CD4-positive, alpha-beta T cell treated with Interleukin-6 for 4 hours (primary cell): ENCODE results near the gene TM9SF2.

Experiments used
- DNase-seq: peaks from one replicate; pipeline ENCODE4 v3.0.0-alpha.2; 2020; ENCODE audit warnings: mixed read lengths

Gene TM9SF2

DNA sequence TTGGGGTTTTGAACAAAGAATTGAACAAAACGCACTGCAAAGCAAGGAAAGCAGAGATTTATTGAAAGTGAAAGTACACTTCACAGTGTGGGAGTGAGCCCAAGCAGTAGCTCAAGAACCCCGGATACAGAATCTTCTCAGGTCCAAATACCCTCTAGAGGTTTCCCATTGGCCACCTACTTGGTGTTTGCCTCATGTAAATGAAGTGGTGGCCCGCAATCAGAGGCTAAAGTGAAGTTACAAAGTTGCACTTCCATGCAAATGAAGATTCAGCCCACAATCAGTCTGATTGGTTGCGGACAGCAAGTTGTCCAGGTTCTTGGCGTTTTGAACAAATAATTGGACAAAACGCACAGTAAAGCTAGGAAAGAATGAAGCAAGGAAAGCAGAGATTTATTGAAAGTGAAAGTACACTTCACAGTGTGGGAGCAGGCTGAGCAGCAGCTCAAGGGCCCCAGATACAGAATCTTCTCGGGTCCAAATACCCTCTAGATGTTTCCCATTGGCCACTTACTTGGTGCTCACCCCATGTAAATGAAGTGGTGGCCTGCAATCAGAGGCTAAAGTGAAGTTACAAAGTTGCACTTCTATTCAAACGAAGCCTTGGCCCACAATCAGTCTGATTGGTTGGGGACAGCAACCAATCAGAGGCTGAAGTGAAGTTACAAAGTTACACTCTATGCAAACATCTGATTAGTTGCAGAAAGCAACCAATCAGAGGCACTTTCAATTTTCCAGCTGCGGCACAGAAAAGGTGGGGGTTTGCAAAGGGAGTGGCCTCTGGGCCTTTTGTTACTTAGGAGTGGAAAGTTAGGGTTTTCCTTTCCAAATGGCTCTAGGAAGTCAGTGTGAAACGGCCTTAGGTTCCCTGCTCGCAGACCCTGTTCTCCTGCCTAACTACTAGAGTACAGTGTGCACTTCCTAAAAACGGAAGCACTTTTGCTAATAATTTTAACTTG lies 4.8 kb upstream of the TM9SF2 start:
- peak; percentile 70 for DNase-seq

GRCh38 chr13:99498171-99499161 lies 2.8 kb upstream of the TM9SF2 start:
- peak; percentile 98 for DNase-seq

GRCh38 chr13:99500839-99501183 lies 461 bp upstream of the TM9SF2 start:
- no peak for DNase-seq

- DNase-seq: peak; percentile 35
These were observed 603 bp downstream of the TM9SF2 start for GRCh38 chr13:99501848-99502301.

- DNase-seq: no peak
These were observed 4.6 kb downstream of the TM9SF2 start for GRCh38 chr13:99505814-99506269.

GRCh38 chr13:99506634-99507033 lies 5.4 kb downstream of the TM9SF2 start:
- no peak for DNase-seq

DNA sequence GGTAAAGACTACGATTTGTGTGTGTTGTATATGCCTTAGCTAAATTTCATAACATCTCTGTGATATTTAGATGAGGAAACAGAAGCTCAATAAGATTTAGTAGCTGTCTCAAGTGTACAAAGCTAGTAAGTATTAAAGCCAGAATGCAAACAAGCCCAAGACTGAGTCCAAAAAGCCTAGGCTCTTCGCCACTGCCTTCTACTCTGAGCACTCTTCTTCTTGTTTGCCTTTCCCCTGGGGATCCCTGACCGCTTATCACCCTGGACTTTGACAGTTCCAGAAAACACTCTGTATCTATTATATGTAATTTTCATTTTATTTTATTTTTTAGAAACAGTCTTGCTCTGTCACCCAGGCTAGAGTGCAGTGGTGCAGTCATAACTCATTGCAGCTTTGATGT lies 5.8 kb downstream of the TM9SF2 start:
- DNase-seq: no peak

DNA sequence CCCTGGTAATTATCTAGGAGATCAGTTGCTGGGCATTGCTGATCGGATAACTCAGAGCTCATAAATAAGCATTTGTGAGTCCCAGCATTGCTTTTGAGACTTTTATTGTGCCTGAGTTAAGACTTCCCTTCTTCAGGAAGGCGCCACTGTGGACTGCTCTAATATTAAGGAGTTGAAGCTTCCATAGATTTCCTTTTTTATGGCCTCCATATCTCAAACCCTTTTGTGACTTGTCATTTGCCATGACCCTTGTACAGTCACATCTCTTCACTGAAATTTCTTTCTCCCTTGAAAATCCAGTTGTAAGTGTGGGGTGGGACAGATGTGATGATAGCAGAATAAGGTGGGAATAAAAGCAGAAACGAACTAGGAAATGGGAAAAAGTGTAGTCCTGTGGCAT lies 6.3 kb downstream of the TM9SF2 start:
- DNase-seq: no peak

DNA sequence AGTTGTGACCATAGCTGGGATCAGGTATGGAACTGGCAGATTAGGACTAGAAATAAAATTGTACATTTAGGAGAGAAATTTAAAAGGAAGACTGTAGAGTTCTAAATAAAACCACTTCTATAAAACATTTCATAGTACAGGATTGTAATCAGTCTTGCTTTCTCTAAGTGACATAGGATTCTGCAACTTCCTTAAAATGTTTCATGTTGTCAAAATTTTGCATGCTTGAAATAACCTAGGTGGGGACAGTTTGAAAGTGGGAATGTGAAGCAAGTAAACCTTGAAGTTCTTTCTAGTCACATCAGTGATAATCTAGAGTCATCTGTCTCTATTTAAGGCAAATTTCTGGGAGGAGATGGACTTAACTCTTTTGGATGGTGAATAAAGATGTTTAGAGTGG lies 6.7 kb downstream of the TM9SF2 start:
- no peak for DNase-seq

- DNase-seq: no peak
These were observed 8.2 kb downstream of the TM9SF2 start for GRCh38 chr13:99509479-99509878.

DNA sequence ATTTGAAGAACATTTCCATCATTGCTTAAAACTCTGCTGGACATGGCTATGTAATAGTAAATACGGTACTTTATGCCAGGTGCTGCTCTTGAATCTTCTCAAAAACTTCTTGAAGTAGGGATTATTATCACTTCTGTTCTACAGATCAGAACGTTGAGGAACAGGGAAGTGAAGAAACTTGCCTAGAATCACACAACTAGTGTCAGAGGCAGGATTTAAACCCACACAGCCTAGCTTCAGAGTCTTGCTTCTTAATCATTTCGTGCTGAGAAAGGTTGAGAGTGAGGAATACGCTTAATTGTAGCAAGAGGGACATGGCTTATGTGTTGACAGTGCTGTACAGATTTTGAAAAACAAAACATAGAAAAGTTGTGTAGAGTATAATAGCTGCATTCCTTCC lies 13.5 kb downstream of the TM9SF2 start:
- DNase-seq: no peak

GRCh38 chr13:99516153-99516929 lies 15.1 kb downstream of the TM9SF2 start:
- no peak for DNase-seq

GRCh38 chr13:99517577-99517976 lies 16.3 kb downstream of the TM9SF2 start:
- DNase-seq: no peak

- DNase-seq: no peak
These were observed 16.7 kb downstream of the TM9SF2 start for GRCh38 chr13:99517984-99518383.

- no peak for DNase-seq
These were observed 21.0 kb downstream of the TM9SF2 start for GRCh38 chr13:99522298-99522697.

- DNase-seq: no peak
These were observed 22.6 kb downstream of the TM9SF2 start for GRCh38 chr13:99523838-99524237.

- DNase-seq: no peak
These were observed 24.7 kb downstream of the TM9SF2 start for GRCh38 chr13:99525967-99526366.

DNA sequence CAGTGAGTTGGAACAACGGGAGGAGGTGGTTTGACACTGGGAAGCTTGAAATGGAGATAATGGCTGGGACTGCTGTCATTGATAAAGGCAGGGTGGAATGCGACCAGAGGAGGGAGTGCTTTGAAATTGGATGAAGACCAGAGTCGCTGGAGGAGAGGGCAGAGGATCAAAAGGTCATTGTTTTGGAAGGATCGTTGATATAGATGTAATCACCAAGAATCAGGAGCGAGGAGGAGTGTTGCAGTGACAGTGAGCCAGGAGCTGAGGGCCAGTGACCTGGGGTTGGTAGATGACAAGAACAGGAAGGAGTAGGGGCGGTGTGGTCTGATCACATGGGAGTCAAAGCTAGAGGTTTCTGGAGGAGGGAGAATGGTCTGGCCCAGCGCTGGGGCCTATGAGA lies 25.3 kb downstream of the TM9SF2 start:
- DNase-seq: peak; percentile 13

DNA sequence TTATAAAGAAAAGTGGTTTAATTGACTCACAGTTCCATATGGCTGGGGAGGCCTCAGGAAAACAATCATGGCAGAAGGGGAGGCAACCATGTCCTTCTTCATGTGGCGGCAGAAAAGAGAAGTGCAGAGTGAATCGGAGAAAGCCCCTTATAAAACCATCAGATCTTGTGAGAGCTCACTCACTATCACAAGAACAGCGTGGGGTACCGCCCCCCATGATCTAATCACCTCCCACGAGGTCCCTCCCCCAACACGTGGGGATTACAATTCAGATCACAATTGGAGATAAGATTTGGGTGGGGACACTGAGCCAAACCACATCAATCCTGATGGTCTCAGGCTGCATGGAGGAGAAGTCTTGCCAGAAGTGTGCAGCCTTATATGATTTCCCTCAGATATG lies 26.0 kb downstream of the TM9SF2 start:
- DNase-seq: peak; percentile 29

DNA sequence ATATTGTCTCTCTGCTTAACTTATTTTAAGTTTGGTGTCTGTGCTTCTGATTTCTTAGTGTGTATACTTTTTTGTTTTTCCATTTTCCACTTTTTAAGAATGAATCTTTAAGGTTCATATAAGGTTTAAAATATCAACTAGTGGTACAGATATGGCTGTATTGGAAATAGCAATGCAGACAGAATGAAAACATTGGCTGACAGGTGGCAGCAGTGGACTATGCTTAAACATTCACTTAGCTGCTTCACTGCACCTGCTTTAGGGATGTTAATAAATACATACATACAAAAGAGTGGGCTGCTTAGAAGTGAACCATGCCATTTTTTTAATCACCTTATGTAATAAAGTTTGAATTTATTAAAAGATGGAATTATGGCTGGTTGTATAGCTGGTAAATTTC lies 27.3 kb downstream of the TM9SF2 start:
- DNase-seq: peak; percentile 51

DNA sequence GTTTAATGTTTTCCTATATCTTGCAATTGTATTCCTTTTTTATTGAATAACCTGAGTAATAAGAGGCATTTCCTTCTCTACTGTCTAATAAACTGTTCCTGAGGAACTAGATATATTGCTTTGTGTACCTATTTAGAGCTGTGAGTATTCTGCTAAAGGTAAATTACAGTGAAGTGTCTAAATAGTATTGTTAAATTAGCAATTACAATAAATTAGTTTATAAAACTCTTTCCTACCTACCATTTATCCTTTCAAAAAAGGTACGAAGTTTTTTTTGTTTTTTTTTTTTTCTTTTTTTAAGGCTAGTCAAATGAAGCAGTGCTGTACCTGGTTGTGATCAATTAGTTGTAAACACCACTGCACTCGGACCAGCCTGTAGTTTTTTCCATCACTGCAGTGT lies 34.8 kb downstream of the TM9SF2 start:
- DNase-seq: no peak

- DNase-seq: no peak
These were observed 39.3 kb downstream of the TM9SF2 start for GRCh38 chr13:99540530-99540929.
